CD4-positive, alpha-beta T cell treated with Interleukin-10 for 1 hour (primary cell): ENCODE results near the gene ATP2B1.

Experiments
- DNase-seq: peaks from one replicate; pipeline ENCODE4 v3.0.0-alpha.2; 2020

The ATP2B1 gene

DNA sequence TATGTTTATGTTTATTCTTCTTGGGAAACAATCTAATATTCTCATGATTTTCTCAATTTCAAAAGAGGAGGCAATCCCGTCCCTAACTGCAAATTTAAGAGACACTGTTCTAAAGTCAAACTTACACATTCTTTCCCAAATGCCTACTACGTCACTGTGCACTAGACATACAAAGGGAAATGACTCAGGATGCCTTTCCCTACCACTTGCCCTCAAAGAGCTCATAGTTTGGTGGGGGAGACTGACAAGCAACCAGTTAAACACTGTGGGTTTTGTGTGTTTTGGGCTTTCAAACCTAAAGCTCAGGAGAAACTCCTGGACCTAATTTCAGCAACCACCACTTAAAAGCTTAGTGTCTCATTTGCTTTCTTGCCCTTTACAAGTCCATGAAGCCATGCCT, 58.4 kb downstream of the ATP2B1 start:
- no peak for DNase-seq

GRCh38 chr12:89649820-89650219, 58.8 kb downstream of the ATP2B1 start:
- no peak for DNase-seq

DNA sequence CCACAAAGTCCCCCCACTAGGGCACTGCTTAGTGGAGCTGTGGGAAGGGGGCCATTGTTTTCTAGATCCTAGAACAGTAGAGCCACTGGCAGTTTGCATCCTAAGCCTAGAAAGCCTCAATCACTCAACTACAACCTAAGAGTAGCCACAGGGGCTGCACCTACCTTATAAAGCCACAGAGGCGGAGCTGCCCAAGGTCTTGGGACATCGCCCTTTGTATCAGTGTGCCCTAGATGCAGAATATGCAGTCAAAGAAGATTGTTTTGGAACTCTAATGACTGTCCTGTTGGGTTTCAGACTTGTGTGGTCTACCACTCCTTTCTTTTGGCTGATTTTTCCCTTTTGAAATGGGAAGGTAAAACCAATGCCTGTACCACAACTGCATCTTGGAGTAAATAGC, 59.5 kb downstream of the ATP2B1 start:
- no peak for DNase-seq

DNA sequence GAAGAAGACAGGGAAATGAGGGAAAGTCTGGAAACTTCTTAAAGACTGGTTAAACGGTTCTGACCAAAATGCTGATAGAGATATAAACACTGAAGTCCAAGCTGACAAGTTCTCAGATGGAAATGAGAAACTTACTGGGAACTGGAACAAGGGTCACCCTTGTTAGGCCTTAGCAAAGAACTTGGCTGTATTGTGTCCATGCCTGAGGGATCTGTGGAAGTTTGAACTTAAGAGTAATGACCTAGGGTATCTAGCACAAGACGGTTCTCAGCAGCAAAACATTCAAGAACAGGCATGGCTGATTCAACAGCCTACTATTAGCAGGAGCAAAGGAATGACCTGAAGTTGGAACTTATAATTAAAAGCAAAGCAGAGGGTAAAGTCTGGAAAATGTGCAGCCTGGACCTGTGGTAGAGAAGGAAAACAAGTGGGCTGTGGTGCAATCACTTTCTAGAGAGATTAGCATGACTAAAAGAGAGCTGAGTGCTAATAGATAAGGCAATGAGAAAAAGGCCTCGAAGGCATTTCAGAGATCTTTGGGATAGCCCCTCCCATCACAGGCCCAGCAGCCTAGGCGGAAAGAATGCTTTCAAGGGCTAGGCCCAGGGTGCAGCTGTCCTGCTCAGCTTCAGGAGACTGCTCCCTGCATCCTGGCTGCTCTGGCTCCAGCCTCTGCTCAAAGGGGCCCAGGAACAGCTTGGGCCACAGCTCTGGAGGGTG, 60.3 kb downstream of the ATP2B1 start:
- DNase-seq, result no peak

- no peak for DNase-seq
Measured at GRCh38 chr12:89645434-89645833, 63.2 kb downstream of the ATP2B1 start.

DNA sequence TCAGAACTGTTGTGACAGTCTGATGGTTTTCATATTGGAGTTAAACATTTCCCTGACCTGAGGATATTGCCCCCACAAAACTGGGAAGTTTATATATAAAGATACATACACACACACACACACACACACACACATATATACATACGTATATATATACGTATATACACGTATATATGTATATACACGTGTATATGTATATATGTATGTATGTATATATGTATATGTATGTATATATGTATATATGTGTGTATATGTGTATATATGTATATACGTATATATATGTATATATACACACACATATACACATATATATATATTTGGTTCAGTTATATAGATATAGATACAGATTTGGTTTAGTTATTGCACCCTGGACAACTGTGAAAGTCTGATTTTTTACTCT, 65.7 kb downstream of the ATP2B1 start:
- no peak for DNase-seq

GRCh38 chr12:89636776-89637160, 71.9 kb downstream of the ATP2B1 start:
- no peak for DNase-seq

DNA sequence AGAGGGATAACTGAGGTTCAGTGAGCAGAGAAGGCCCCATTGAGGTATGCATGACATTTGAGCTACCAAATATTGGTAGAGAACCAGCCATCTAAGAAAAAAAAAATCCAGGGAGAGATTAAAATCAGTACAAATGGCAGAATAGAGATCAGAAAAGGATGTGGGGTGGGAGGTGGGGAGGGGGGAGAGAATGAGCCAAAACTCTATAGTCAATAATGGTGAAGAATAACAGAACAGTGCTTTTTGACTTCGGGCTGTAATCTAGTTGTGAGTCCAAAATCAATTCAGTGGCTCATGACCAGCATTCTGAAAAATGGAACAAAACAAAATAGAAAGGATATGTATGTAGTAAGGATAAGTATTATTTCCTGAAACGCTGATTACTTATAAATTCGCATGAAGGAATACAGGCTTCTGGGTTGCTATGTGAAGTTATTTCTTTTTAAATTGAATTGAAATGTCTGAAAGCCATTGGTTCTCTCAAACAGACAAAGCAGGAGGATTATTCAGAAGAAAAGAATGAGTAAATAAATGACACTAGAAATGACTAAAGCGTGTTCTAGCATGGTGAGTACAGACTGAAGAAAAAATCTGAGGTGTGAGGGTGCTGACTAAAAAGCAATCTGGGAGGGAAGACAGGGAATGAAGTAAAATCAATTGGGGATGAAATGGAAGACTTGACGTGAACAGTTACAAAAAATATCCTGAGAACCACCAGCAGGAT, 72.4 kb downstream of the ATP2B1 start:
- DNase-seq, result no peak

DNA sequence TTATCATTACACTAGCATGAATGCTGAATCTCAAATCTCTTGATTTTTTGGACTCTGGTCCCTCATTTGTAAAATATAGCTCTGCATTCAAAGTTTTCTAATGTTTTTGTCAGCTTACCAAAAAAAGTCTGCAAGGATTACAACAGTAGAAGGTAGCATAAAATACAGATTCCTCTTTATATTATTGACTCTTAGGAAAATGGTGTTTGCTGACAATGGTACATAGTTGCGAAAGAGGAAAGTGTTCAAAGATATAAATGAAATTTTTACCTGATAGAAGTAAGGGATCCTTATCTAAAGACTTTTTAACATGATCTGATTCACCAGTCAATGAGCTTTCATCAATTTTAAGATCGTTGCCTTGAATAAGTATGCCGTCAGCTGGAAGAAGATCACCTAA, 74.1 kb downstream of the ATP2B1 start:
- no peak for DNase-seq

GRCh38 chr12:89632778-89633177, 75.9 kb downstream of the ATP2B1 start:
- DNase-seq, result no peak

DNA sequence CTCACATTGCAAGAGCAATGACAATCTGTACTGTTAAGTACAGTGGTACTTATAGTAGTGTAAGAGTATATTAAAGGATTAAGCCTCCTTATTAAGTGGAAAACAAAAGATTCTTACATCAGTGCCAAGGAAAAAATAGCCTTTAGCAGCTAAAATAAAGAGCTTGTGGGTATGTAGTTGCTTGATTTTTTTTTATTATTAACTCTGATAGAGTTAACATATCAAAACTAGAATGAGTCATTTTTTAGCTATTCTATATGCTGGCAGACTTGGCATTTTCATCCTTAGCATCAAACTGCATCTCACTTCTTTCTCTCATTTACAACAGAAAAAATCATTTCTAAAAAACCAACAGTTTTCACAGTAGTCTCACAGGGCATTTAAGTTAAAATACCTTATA, 86.5 kb downstream of the ATP2B1 start:
- no peak for DNase-seq

DNA sequence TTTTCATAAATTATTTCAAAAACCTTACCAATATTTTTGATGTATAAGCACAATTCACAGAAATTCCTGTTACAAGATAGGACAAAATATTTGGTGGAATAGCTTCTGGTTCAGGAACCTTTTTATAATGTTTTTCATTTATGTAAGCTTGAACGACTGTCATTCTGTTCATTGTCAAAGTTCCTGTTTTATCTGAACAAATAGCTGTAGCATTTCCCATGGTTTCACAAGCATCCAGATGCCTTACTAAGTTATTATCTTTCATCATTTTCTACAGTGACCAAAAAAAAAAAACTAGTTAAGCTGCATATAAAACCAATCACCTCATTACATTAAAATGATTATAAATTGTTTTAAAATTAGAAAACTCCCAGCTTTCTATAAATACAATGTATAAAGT, 87.1 kb downstream of the ATP2B1 start:
- DNase-seq, result no peak

- no peak for DNase-seq
Measured at GRCh38 chr12:89619764-89620163, 88.9 kb downstream of the ATP2B1 start.

- DNase-seq, result no peak
Measured at GRCh38 chr12:89618113-89618862, 90.3 kb downstream of the ATP2B1 start.

DNA sequence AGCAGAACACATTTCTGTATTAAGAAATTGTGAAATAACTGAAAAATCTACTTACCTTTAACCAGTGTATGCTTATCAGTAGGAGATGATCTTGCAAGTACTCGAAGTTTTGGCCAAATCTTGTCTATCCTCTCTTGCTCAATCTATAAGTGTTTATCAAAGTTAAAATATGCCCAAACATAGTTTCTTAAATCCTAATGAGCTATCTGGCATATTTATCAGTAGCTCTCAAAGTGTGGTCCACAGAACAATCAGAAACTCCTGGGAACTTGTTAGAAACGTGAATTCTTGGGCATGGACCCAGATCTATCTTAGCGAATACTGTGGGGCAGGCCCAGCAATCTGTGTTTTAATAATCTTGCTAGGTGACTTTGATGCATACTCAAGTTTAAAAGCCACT, 98.3 kb downstream of the ATP2B1 start:
- no peak for DNase-seq

DNA sequence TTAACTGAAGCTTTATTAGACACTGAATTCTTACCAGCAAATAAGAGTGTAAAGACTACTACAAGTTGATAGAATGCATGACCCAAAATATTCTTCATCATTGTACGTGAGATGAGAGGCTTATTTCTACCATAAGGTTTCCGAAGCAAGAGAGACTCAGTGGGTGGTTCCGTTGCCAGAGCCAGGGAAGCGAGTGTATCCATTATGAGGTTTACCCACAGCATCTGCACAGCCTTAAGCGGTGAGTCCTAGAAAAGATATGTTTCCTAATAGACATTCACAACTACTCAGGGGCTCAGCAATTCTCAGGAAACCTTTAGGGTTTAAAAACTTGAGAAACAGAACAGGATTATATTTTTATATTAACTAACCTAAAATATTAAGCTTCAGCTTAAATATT, 105.0 kb downstream of the ATP2B1 start:
- DNase-seq, result no peak

- DNase-seq, result no peak
Measured at GRCh38 chr12:89597770-89598169, 110.9 kb downstream of the ATP2B1 start.

GRCh38 chr12:89597210-89597609, 111.4 kb downstream of the ATP2B1 start:
- DNase-seq, result no peak

DNA sequence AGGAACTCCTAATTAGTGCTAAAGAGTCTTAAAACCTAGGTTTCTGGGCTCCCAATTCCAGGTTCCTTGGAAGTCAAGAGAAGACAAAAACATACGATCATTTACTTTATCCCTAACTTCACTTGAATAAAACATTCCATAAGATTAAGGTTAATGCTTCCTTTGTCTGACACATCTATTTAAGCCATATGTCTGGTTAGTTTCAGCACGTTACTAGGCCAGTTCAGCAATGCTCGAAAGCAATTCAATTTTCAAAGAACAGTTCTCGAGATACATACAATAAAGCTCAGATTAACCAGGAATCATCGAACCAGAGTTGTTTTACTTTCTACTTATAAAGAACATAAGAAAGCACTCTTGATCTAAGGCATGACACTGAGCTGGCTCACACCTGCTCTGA, 114.8 kb downstream of the ATP2B1 start:
- DNase-seq, result no peak

DNA sequence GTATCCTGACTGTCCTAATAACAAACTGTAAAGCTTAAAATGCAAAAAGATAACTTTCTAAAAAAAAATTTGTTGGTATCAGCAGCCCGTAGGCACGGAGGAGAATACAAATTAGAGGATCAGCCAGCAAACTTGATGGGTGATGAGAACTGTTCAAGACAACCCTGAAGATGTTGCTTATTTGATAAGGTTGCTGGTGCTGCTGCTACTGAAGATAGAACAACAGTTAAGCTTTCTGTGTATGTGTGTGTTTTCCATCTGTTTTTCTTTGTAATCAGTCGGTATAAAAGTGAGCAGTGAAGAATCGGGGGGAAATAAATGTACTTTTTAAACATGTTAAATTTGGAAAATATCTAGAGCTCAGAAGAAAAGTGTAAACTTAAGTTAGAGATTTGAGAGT, 115.4 kb downstream of the ATP2B1 start:
- no peak for DNase-seq

DNA sequence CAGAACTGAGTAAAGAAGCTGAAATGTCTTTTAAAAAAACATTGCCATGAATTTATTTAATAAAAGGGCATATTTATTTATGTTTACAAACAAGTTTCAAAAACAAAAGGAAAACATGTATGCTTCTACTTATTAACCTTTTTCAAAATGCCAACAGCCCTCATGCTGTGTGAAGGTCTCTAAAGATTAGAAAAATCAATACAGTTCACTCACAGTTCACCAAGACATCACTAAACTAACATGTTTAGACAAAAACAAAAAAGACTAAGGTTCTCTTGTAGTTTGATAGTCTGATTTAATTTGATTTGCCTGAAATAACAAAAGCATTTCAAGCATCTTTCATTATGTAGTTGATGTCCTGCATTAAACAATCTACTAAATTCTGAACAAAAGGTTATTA, 118.9 kb downstream of the ATP2B1 start:
- no peak for DNase-seq

- DNase-seq, result no peak
Measured at GRCh38 chr12:89578499-89578898, 130.1 kb downstream of the ATP2B1 start.

GRCh38 chr12:89576572-89577220, 131.9 kb downstream of the ATP2B1 start:
- no peak for DNase-seq

- DNase-seq, result no peak
Measured at GRCh38 chr12:89575374-89575773, 133.3 kb downstream of the ATP2B1 start.
